ENCODE measurements around the gene HES1.

Gene HES1

DNA sequence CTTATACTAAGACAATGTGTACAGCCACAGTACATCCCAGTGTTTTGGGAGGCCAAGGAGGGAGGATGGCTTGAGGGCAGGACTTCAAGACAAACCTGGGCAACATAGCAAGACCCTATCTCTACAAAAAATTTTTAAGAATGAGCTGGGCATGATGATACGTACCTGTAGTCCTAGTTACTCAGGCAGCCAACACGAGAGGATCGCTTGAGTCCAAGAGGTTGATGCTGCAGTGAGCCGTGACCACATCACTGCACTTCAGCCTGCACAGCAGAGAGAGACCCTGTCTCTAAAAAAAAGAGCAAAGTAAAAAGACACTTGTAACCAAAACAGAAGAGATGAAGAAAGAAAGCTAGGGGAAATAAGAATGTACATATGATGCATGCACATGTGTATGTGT, 38.5 kb downstream of the HES1 start:
- no peak for DNase-seq

DNA sequence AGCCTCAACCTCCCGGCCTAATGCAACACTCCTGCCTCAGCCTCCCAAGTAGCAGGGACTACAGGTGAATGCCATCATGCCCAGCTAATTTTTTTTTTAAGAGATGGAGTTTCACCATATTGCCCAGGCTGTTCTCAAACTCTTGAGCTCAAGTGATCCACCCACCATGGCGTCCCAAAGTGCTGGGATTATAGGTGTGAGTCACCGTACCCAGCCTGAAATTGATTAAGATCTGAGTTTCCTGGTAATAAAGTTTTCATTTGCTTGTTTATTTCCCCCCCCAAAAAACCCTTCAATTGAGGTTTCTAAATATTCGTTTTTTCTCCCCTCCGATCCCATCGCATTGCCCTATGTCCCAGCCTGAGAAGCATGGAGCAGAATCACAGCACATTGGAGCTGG, 39.0 kb downstream of the HES1 start:
- DNase-seq: no peak

DNA sequence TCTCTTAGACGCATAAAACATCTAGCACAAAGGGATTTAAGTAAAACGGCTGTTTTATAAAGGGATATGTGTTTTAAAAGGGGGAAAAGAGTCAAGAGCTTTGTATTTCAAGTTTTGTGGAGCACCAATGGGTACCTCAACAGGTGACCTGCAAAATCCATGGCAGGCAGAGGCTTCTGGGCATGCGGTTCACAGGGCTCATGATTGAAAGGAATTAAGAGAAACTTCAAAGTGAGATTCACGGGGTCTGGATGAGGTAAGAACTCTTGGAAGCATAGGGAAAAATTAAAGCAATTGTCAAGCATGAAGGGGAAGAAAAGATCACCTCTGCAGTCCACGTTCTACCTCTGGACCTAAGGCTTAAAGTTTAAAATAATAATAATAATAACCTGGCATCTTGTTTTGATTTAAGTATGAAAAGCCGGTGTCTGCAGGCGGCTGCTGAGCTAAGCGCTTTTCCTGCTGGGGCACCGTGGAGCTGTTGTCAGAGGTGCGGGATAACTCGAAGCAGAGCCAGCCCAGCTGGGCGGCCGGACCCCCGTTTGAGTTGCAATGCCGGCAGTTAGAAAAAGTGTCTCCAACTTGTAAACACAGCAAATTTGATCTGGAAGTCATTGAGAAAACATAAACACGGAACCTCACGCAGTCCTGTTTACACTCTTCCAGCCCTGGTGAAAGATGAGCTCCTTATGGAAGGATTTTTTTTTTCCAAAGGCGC, 40.5 kb downstream of the HES1 start:
- no peak for DNase-seq

DNA sequence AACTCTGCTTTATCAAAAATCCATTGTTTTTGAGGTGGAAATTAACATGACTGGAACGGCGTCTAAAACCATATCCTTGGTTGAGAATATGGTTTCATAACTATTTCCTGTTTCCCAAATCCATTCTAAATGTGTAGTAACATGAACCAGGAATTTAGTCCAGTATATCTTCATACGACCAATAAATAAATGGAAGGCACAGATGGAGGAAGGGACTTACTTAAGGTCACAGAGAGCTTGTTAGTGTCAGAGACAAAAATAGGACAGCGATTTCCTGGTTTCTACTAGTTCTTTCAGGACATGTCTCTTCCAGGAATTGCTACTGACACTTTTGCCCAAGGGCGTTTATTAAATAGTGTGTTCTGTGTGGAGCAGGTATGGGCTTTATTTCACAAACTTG, 41.2 kb downstream of the HES1 start:
- no peak for DNase-seq

DNA sequence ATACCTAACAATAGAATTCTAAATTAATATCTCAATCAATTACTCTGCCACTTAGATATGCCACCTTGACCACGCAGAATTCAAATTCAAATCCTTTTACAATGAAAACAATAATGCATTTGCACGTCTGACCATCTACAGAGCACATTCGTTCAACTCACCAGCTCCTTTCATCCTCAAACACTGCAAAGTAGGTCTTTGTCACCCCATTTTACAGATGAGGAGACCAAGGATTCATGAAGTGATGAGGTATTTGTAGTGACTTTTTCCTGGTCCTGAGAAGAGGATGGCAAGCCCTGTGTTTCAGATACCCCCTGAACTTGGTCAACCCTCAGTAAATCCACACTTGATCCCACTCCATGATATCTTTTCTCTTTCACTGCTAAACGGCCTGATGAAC, 42.2 kb downstream of the HES1 start:
- no peak for DNase-seq

DNA sequence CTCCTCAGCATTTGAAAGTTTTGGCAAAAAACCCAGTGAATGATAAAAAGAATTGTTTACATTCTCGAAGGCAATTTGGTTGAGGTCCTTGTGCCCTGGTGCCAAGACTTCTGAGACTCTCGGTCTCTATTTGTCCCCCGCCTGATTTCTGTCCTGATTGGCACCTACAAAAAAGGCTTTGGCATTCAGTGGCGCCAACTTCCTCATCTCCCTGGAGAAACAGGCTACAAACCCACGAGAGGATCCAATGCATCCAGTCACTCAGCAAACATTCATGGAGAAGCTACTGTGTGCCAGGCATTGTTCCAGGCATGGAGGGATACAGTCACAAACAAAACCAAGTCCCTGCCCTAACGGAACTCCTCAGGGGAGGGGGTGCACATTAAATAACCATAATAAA, 42.7 kb downstream of the HES1 start:
- no peak for DNase-seq

DNA sequence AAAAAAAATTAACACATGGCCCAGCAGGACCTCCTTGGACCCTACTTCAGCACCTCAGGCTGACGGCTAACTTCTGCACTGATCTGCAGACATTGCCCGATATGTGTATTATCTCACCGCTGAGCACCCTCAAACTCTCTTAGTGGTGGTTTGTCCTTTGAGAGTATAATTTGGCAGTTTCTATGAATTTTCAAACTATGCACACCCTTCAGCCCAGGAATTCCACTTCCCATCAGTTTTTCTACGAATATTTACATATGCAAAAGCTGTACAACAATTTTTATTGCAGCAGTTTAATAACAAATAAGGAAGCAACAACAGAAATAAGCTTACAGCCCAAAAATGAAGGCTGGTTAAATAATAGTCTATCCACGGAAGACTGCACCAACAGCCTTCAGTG, 44.6 kb downstream of the HES1 start:
- DNase-seq: no peak

DNA sequence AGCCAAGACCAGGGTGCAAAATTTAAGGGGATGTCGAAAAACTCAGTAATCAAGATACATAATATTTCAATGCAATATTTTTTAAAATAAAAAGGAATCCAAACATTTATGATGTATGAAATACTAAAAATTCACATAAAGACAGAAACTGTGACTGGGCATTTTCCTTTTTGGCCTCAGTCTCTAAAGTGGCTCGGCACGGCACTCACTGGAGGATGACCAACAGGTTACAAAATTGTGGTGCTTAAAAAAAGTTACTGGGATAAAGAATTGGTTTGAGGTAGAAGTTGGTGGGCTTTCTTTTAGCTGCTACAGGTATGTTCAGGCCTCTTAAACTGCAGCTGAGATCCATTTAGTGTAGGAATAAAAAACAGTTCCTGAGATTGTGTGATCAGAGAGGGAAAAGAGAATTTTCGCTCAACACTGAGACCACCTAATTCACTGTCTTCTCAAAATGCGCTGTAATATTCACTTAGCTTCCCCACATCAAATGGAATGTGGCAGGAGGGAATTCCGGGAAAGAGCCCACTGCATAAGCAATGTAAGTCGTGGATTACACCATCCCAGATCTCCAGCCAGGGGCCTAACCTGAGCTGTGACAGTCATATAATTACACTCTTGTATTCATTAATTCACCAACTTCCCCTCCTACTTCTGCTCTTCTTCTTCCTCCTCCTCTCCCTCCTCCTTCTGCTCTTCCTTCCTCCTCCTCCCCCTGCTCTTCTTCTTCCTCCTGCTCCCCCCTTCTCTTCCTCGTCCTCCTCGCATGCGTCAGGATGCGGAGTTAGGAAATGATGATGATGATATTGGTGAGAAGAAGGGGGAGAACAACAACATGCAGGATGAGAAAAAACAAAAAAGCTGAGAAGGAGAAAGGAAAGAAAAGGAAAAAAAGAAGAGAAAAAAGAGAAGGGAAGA, 45.9 kb downstream of the HES1 start:
- DNase-seq: no peak

DNA sequence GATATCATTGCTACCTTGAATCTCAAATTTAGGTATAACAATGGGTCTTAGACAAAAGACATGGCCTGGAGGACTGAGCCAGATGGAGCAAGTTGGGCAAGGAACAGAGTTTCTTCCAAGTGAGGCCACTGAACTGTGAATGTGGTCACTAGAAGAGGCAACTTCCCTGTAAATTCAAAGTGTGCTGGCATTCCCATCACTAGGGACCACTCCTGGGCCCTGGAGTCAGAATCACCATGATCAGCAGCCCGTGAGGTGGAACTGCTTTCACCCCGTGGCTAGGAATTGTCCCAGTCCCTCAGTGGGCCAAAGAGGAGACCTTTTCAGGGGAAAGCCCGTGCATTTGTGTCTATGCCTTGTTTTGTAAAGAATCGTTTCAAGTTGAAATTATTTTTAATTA, 47.3 kb downstream of the HES1 start:
- DNase-seq: no peak

DNA sequence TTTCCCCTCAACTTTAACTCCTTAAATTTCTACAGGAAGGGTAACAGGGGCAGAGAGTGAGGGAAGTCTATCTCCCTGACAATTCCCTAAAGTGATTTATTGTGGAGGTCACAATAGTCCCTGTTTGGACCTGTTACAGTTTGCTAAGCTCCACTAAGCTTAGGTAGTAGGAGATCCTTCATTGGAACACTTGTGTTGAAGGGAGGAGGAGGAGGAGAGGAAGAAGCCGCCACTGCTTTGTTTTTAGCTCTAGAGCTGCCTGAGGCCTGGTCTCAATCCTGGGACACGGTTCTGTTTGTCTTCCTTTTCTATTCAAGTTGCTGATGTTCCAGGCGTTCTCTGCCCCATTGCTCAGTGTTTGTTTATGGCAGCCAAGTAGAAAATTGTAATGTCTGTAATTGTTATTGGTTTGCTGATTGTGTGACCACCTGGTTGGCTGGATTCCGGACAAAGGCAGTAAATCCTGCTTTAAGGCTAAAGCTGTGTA, 48.4 kb downstream of the HES1 start:
- no peak for DNase-seq

DNA sequence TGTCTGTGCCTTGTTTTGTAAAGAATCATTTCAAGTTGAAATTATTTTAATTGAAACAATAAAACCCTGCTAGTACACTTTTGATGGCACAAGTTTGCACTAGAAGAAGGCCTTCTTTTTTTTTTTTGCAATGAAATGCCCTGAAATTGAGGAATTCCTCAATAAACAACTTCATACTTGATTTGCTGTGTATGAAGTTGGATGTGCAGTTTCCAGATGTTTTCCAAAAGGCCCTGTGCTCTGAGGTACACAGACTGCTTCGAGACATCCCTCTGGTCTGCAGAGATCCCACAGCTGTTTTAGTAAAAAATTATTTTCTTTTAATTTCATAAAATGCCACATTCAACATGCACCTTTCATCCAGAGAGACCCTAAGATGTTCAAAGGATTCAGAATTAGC, 48.9 kb downstream of the HES1 start:
- DNase-seq: no peak

DNA sequence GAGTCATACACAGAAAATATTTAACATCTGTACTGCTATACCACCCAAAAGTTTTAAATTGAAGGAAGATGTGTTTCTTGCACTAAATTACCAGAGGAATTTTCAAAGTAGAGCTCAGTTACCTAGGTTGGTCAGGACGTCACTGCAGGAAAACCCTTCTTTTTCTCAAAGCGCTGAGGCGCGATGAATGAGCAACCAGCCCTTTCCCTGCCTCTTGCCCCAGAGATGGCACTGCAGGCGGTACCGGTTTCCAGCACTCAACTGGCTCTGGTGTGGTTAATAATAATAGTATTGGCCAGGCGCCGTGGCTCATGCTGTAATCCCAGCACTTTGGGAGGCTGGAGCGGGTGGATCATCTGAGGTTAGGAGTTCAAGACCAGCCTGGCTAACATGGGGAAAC, 49.3 kb downstream of the HES1 start:
- DNase-seq: no peak

DNA sequence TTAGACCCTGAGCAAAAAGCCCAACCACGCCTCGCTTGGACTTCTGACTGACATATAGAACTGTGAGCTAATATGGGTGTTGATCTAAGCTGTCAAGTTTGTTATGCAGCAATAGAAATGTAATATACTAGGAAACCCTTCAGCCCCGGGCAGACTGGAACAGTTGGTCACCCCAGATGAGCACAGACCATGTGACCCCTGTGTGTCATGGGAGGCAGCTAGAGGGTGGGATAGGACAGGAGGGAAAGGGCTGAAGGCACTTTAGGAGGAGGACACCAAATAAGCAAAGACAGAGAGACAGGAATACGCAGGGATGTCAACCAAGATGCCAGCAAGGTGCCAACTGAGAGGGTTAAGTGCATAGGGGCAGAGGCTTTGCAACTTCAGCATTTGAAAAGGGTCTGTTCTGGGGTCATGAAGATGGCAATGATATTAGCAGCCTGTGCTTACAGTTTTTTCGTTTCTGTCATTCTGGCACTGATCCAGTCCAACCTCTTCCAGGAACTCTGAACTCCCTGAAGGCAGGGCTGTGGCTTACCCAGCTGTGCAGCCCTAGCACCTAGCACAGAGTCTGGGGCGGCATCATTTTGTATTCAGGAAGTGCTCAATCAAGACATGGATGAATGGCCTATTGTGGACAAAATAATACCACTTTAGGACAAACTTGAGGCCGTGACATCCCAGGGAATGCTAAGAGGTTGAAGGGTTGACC, 51.4 kb downstream of the HES1 start:
- DNase-seq: no peak
